GM06990 (cell line): ENCODE measurements around the gene NOL6.
"Not testable (repeated sequence)": the region's sequence is repeated elsewhere in the genome, so short reads cannot be mapped to it uniquely, and the experiment has no call there.

Experiments used
- DNase-seq: peaks from one replicate; pipeline ENCODE4 v3.0.0-alpha.2; 2011; ENCODE audit not compliant: insufficient read length; ENCODE audit errors: extremely low read depth
- H3K27me3 ChIP-seq: replicated peaks from 2 replicates; pipeline ENCODE4 v1.6.0; 2011; ENCODE audit warnings: low read length; ENCODE audit not compliant: control insufficient read depth, insufficient read depth
- H3K36me3 ChIP-seq: 2 replicates; pipeline ENCODE4 v1.5.1; 2011; ENCODE audit warnings: low read length; ENCODE audit not compliant: control insufficient read depth, insufficient read depth
- H3K4me3 ChIP-seq: replicated peaks from 2 replicates; pipeline ENCODE4 v1.5.1; 2011; ENCODE audit warnings: low read depth, mild to moderate bottlenecking, control low read depth, low read length
- TF ChIP-seq, protein P1 (sequence below): IDR thresholded peaks from 2 replicates; pipeline ENCODE4 v1.5.1; 2011; ENCODE audit warnings: low read length, control low read depth, mild to moderate bottlenecking, inconsistent platforms; ENCODE audit not compliant: insufficient read depth, poor library complexity, severe bottlenecking

Gene NOL6

DNA sequence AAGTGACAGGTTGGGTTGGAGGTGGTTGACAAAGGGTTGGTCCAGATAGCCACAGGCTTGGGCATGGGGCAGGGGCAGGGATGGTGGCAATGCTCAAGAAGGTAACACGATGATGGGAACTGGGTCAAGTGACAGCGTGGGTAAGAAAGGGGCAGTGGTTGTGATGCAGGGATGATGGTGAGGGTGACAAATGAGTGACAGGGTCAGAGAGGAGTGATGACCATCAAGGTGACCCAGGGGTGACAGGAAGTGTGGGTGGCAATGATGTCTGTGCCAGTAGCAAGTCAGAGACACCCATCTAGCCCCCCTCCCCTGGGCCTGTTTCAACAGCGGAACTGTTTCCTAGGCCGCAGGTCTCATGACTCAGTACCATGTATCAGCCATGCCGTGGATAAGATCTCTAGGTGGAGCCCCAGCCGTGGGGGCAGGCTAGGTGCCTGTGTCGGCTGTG is 46.9 kb downstream of the NOL6 start:
- H3K36me3 ChIP-seq, result no peaks in the 10 kb centered on the region
- no peak for DNase-seq
- H3K27me3 ChIP-seq, result peaks cover 3% of the 10 kb centered on the region; the same call in 1 of the 2 replicates
- TF ChIP-seq, protein P1, sequence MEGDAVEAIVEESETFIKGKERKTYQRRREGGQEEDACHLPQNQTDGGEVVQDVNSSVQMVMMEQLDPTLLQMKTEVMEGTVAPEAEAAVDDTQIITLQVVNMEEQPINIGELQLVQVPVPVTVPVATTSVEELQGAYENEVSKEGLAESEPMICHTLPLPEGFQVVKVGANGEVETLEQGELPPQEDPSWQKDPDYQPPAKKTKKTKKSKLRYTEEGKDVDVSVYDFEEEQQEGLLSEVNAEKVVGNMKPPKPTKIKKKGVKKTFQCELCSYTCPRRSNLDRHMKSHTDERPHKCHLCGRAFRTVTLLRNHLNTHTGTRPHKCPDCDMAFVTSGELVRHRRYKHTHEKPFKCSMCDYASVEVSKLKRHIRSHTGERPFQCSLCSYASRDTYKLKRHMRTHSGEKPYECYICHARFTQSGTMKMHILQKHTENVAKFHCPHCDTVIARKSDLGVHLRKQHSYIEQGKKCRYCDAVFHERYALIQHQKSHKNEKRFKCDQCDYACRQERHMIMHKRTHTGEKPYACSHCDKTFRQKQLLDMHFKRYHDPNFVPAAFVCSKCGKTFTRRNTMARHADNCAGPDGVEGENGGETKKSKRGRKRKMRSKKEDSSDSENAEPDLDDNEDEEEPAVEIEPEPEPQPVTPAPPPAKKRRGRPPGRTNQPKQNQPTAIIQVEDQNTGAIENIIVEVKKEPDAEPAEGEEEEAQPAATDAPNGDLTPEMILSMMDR, result no peak
- H3K4me3 ChIP-seq, result no peak overlapping the region

DNA sequence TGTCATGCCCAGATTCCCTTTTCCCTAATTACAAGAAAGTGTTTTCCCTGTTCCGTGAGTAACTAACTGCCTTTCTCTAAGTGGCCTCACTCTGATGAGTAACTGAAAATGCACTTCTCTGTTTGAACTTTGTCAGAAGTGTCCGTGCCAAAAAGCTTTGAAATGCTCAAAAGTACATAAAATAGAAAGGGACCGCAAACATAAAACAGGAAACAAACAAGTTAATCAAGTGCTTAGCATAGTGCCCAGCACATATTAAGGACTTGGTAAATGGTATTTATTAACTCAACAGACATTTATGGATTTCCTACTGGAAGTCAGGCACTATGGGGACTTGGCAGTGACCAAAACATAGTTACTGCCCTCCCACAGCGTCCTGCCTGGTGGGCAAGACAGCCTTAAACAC is 48.6 kb downstream of the NOL6 start:
- H3K36me3 ChIP-seq, result no peaks in the 10 kb centered on the region
- TF ChIP-seq, protein P1, result no peak
- H3K4me3 ChIP-seq, result no peak overlapping the region
- no peak for DNase-seq
- no peaks in the 10 kb centered on the region for H3K27me3 ChIP-seq

DNA sequence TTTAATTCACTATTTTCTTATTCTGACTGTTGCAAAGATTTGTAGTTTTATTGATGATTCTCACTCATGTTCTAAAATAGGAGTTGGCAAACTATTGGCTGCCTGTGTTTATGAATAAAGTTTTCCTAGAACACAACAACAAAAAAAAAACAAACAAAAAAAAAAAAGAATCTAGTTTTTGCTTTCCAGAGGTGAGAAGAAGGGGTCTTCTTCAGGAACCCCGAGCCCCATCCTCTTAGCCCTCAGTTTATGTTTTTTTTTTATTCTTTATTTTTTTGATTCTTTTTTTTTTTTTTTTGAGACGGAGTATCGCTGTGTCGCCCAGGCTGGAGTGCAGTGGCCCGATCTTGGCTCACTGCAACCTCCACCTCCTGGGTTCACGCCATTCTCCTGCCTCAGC is 49.2 kb downstream of the NOL6 start:
- H3K4me3 ChIP-seq, DNase-seq, H3K27me3 ChIP-seq, H3K36me3 ChIP-seq: not testable (repeated sequence)

DNA sequence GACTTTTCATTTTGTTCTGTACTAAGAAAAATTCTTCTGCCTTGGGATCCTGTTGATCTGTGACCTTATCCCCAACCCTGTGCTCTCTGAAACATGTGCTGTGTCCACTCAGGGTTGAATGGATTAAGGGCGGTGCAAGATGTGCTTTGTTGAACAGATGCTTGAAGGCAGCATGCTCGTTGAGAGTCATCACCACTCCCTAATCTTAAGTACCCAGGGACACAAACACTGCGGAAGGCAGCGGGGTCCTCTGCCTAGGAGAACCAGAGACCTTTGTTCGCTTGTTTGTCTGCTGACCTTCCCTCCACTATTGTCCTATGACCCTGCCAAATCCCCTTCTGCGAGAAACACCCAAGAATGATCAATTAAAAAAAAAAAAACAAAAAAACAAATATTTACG is 49.7 kb downstream of the NOL6 start:
- DNase-seq, H3K27me3 ChIP-seq, H3K4me3 ChIP-seq: not testable (repeated sequence)

DNA sequence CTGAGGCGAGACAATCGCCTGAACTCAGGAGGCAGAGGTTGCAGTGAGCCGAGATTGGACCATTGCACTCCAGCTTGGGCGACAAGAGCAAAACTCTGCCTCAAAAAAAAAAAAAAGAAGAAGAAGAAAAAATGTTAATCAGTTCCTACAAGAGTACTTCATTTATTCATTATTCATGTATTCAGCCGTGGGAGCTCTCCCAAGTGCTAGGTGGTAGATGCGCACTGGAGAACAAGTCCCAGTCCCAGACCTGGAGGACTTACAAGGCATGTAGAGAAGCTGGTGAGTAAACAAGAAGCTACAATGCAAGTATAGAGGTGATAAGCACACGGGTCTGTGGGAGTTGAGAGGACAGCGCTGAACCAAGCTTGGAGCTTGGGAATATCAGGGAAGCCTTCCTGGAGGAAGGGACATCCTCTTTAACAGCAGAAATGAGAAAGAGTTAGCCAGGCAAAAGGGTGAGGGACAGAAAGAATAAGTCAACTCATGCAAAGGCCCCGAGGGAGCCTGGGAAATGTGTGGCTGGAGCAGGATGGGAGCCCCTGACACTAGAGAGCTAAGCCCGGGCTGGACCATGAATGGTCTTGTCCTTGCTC is 53.9 kb downstream of the NOL6 start:
- Histone ChIP-seq H3K36me3 (no peaks in the 10 kb centered on the region), H3K4me3 (no peak overlapping the region), H3K27me3 (peaks cover 2% of the 10 kb centered on the region; the same call in 1 of the 2 replicates)
- DNase-seq, result no peak
- TF ChIP-seq, protein P1, result no peak

More for the DNA sequence above, 49.7 kb downstream of the NOL6 start:
- H3K36me3 ChIP-seq, result not testable (repeated sequence)

DNA sequence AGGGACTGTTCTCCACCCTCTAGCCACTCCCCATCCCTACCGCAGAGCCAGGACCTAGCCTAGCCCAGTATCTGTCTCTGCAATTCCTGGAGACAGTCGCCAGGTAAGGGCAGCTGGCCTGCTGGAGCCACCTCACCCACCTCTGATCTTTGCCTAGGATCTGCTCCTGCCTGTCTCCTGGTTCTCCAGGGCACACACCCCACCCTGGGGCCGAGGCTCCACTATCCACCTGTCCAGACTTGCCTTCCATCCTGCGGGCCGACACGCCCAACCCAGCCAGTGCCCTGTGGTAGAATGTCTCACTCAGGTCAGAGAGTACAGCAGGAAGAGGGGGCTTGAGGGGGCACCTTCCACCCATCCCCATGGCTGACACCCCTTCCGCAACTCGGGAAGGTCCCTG is 55.6 kb downstream of the NOL6 start:
- no peaks in the 10 kb centered on the region for H3K36me3 ChIP-seq
- DNase-seq, result no peak
- peaks cover 2% of the 10 kb centered on the region; the same call in 1 of the 2 replicates for H3K27me3 ChIP-seq
- no peak overlapping the region for H3K4me3 ChIP-seq
- TF ChIP-seq, protein P1, result no peak

DNA sequence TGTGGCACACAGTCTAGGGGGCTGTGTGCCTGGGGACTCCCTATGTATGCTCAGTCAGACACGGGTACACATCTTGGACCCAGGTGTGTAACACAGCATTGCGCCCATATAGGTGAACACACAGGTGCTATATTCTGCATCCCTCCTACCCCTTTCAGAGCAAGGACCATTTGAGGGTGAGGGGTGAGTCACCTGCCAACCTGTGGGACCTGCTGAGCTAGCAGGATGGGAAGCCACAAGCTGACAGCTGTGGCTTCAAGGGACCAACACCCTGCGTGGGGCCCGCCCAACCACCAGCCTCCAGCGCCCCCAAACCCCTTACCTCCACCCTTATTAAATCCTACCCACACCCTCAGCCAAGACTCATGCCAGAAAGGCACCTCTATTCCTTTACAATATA is 56.7 kb downstream of the NOL6 start:
- TF ChIP-seq, protein P1, result no peak
- Histone ChIP-seq H3K4me3 (no peak overlapping the region), H3K27me3 (peaks cover 2% of the 10 kb centered on the region; the same call in 1 of the 2 replicates), H3K36me3 (no peaks in the 10 kb centered on the region)
- DNase-seq, result no peak
